Activated naive CD4-positive, alpha-beta T cell treated with anti-CD3 and anti-CD28 coated beads, Interleukin-2, amount 10 ng/mL, durations not matched to agents 5 hours and 36 hours (primary cell): Measurements from ENCODE around the gene ENTPD5. TPM values are rescaled to one million over a fixed set of nuclear protein-coding genes. Genes with fewer than 3 reads are reported as not detected.

ENCODE experiments used
- total RNA-seq, 2 experiments: library from RNA; stranded (reverse); gene quantifications; one replicate each; pipeline ENCODE4 v1.2.3, GENCODE V29; 2021

ENTPD5 gene
- total RNA-seq: 10 to 100 TPM in 1 of 2 experiments, 1 to 10 TPM in 1; 9.4 to 10.5 TPM

GRCh38 chr14:74018586-74019407 lies at the start of gene ENTPD5, which contains the start of gene BBOF1:
Gene ENTPD5, minus strand, starts transcription at chr14:74019288. Its CDS starts 31,186 bp downstream, at chr14:73988102.
Gene BBOF1, plus strand, starts transcription at chr14:74019349. Its CDS starts 130 bp downstream, at chr14:74019479.

GRCh38 chr14:73949752-73950734 lies 69.0 kb downstream of the ENTPD5 start, which contains the start of the genes COQ6 and FAM161B:
Gene COQ6, plus strand, starts transcription at chr14:73950302. Its CDS starts 31 bp downstream, at chr14:73950333.
Gene FAM161B, minus strand, starts transcription at chr14:73950094. Its CDS starts 68 bp downstream, at chr14:73950026.

Other genes starting within 250 kb of the ENTPD5 start
- 1 to 10 TPM; 1.7 to 3.1 TPM for gene PTGR2, start 167.5 kb downstream of the ENTPD5 start, total RNA-seq
- gene ZNF410, start 132.4 kb downstream of the ENTPD5 start, total RNA-seq: 10 to 100 TPM; 42.2 to 45.0 TPM
- gene FAM161B, start 69.2 kb downstream of the ENTPD5 start, total RNA-seq: 1 to 10 TPM in 1 of 2 experiments, under 1 TPM in 1; 0.99 to 1.3 TPM
- 10 to 100 TPM; 16.3 to 16.5 TPM for gene COQ6, start 69.0 kb downstream of the ENTPD5 start, total RNA-seq
- gene BBOF1, start 61 bp upstream of the ENTPD5 start, total RNA-seq: 1 to 10 TPM in 1 of 2 experiments, under 1 TPM in 1; 0.67 to 1.5 TPM
- 10 to 100 TPM; 15.9 to 16.2 TPM for gene ALDH6A1, start 65.2 kb upstream of the ENTPD5 start, total RNA-seq
- 10 to 100 TPM; 11.2 to 12.9 TPM for gene LIN52, start 65.7 kb upstream of the ENTPD5 start, total RNA-seq
- gene VSX2, start 220.2 kb upstream of the ENTPD5 start, total RNA-seq: not detected